Activated CD4-positive, alpha-beta T cell treated with anti-CD3 and anti-CD28 coated beads, Interleukin-2, amount 50 U/mL, for 1 hour (primary cell): ENCODE results near the gene EPM2AIP1.
"Not testable (repeated sequence)": the region's sequence is repeated elsewhere in the genome, so short reads cannot be mapped to it uniquely, and the experiment has no call there.

Experiments
- DNase-seq: peaks from one replicate; pipeline ENCODE4 v3.0.0-alpha.2; 2020

The EPM2AIP1 gene

DNA sequence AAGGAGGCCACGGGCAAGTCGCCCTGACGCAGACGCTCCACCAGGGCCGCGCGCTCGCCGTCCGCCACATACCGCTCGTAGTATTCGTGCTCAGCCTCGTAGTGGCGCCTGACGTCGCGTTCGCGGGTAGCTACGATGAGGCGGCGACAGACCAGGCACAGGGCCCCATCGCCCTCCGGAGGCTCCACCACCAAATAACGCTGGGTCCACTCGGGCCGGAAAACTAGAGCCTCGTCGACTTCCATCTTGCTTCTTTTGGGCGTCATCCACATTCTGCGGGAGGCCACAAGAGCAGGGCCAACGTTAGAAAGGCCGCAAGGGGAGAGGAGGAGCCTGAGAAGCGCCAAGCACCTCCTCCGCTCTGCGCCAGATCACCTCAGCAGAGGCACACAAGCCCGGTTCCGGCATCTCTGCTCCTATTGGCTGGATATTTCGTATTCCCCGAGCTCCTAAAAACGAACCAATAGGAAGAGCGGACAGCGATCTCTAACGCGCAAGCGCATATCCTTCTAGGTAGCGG lies at the start of gene EPM2AIP1:
Gene EPM2AIP1 (minus strand): TSS at position 326 of the 520 bp plus-strand sequence. CDS start 54 bp downstream, at position 272.
- DNase-seq, result no peak

DNA sequence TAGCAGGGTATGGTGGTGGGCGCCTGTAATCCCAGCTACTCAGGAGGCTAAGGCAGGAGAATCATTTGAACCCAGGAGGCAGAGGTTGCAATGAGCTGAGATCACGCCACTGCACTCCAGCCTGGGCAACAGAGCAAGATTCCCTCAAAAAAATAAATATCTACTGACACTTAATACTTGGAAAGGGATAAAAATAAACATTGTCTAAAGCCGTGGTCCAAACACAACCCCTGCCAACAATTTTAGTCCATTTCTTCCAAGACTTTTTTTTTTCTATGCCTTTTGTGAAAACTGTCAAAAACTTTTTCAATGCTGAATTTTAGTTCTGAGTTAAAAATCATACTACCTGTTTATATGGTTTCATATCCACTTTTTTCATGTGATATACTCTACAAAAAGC lies 49.8 kb upstream of the EPM2AIP1 start:
- DNase-seq, result not testable (repeated sequence)

DNA sequence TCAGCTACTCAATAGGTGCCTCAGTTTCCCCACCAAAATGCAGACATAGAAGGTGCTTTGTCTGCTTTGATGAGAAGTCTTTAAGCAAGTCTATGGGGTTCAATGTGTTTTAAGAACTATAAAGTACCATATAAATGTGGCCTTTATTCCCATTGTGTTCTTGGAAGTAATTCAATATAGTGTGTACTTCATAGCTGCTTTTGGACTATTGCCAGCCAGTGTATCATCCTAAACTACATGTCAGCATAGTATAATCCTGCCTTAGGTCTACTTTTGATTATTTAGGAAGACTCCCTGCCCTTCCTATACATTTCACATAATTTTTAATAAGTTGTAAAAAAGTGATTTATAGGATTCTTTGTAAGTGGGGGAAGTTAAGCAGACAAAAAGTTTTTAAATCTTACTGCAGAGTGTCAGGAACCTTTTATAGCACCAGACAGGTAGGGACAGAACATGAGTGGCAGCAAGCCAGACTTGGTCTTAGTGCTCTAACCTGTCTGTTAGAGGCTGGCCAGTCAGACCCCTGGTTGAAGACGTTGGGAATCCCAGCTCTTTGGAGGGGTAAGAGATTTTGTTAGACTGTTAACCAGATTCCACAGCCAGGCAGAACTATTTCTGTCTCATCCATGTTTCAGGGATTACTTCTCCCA lies 48.7 kb upstream of the EPM2AIP1 start:
- no peak for DNase-seq

DNA sequence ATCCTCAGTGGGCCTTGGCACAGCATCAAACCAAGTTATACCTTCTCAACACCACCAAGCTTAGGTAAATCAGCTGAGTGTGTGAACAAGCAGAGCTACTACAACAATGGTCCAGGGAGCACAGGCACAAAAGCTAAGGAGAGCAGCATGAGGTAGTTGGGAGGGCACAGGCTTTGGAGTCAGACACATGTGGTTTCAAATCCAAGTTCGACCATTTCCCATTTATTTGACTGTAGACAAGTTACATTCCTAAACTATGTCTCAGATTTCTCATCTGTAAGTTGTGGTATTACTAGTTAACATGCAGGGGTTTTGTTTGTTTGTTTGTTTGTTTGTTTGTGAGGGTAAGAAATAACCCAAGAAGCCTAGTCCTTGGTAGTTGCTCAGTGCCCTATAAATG lies 47.3 kb upstream of the EPM2AIP1 start:
- DNase-seq, result no peak

- DNase-seq, result no peak
Measured at GRCh38 chr3:37039161-37039846, 46.4 kb upstream of the EPM2AIP1 start.

- no peak for DNase-seq
Measured at GRCh38 chr3:37037352-37037751, 44.4 kb upstream of the EPM2AIP1 start.

- no peak for DNase-seq
Measured at GRCh38 chr3:37032961-37033360, 40.0 kb upstream of the EPM2AIP1 start.

- no peak for DNase-seq
Measured at GRCh38 chr3:37031096-37031682, 38.3 kb upstream of the EPM2AIP1 start.

DNA sequence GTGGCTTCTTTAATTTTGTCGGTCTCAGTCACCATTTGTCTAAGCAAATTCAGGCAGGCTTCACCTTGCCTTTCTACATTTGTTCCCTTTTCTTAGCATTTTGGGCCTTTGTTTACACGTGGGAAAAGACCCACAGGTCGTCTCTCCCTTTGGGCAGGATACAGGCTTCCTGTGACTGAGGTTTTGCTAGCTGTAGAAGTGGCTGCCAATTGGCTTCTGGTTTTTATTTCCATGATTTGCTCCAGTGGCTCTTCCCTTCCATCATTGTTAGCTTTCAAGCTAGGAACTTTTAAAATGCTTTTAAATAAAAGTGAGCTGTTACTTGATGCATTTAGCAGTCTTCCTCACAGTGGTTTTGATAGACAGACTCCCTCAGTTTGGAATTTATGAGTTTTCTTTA lies 37.7 kb upstream of the EPM2AIP1 start:
- DNase-seq, result no peak

DNA sequence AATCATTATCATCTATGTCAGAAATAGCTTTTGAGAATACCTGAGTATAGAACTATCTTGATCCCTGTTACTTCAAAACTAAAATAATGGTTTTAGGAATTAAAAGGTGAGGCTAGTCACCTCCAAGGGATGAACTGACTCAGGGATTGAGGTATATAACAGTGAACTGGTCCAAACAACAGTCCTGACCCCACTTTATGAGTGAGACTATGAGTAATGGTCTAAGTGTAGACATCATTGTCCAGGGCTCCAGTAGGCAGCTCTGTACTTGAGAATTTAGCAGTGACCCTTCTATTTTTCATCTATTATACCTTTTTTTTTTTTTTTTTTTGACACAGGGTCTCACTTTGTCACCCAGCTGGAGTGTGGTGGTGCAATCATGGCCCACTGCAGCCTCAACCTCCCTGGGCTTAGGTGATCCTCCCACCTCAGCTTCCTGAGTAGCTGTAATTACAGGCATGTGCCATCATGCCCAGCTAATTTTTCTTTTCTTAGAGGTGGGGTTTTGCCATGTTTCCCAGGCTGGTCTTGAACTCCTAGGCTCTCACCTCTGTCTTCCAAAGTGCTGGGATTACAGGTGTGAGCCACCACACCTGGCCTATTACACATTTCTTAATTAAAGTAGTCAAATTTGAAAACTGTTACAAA lies 36.7 kb upstream of the EPM2AIP1 start:
- no peak for DNase-seq

DNA sequence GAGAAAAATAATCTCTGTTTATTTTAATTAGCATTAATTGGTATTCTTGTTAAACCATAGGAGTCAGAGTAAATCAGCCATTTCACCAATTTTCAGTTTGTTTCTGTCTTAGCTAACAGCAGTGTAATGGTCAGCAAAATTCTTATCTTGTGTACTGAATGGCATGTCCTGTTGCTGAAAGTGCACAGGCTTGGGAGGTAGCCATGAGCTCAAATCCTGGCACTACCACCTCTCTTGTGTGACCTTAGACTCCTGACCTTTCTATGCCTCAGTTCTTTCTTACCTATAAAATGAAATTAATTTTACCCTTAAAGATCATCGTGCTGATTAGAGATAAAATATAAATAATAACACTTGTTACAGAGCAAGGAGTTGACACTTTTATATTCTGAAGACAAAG lies 36.2 kb upstream of the EPM2AIP1 start:
- no peak for DNase-seq

DNA sequence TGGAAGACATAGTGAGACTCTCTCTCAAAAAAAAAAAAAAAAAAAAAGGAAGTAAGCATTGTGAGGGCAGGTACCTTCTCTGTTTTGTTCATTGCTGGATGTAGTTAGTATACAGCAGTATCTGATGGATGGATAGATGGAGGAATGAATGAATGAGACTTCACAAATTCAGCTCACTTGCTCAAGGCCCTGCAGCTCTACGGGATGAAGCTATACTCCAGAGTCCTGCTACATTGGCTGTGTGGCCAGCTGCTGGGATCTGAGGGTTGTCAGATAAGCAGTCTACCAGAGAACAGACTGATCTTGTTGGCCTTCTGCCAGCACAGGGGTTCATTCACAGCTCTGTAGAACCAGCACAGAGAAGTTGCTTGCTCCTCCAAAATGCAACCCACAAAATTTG lies 35.4 kb upstream of the EPM2AIP1 start:
- DNase-seq, result no peak

- no peak for DNase-seq
Measured at GRCh38 chr3:37026851-37027250, 33.9 kb upstream of the EPM2AIP1 start.

DNA sequence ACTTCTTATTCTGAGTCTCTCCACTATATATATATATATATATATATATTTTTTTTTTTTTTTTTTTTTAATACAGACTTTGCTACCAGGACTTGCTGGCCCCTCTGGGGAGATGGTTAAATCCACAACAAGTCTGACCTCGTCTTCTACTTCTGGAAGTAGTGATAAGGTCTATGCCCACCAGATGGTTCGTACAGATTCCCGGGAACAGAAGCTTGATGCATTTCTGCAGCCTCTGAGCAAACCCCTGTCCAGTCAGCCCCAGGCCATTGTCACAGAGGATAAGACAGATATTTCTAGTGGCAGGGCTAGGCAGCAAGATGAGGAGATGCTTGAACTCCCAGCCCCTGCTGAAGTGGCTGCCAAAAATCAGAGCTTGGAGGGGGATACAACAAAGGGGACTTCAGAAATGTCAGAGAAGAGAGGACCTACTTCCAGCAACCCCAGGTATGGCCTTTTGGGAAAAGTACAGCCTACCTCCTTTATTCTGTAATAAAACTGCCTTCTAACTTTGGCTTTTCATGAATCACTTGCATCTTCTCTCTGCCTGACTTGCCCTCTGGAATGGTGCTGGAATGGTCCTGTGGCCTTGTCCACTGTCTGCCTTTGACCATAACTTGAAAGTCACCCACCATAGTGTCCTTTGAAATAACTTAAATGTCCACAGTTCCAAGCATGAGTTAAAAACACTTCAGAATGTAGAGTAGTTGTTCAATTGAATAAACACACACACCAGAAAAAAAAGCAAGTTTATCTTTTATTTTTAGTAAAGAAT lies 32.8 kb upstream of the EPM2AIP1 start:
- no peak for DNase-seq

DNA sequence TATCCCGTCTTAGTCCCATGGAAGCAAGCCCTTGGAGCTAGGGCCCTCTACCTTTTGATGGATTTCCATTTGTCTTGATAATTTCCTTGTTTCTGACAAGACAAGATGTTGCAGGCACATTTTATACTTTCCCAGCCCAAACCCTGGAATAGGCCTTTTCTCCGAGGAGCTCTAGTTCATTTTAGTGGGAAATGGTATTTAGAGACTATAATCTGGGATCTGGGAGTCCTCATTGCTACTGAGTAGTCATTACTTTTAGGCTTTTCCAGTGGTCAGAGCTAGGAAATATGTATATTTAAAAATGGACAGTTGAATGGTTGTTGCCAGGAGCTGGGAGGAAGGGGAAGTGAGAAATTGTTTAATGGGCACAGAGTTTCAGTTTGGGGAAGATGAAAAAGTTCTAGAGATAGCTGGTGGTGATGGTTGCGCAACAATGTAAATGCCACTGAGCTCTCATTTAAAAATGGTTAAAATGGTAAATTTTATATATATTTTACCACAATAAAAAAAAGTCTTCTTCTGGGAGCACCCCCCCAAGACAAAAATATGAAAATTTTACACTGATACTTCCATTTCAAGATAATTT lies 32.0 kb upstream of the EPM2AIP1 start:
- DNase-seq, result no peak

- DNase-seq, result no peak
Measured at GRCh38 chr3:37024092-37024491, 31.2 kb upstream of the EPM2AIP1 start.

GRCh38 chr3:37017683-37018082 lies 24.8 kb upstream of the EPM2AIP1 start:
- DNase-seq, result no peak

DNA sequence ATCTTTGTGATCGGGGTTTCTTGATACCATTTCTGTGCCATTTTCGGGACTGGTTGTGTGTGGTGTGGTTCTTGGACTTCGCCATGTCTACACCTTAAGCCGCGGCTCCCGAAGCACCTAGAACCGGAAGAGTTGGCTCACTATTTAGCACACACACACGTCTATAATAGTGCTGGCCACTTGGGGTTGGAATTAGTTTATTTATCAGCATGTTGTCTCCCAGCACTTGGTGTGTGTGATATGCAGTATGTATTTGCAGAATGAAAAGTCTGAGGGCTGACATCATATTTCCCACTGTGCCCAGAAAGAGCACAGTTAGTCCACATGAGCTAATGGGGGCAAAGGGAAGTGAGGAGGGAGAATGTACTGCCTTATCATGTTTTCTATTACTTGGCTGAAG lies 24.0 kb upstream of the EPM2AIP1 start:
- no peak for DNase-seq

GRCh38 chr3:37015642-37016041 lies 22.7 kb upstream of the EPM2AIP1 start:
- DNase-seq, result no peak

GRCh38 chr3:37014620-37015019 lies 21.7 kb upstream of the EPM2AIP1 start:
- no peak for DNase-seq

DNA sequence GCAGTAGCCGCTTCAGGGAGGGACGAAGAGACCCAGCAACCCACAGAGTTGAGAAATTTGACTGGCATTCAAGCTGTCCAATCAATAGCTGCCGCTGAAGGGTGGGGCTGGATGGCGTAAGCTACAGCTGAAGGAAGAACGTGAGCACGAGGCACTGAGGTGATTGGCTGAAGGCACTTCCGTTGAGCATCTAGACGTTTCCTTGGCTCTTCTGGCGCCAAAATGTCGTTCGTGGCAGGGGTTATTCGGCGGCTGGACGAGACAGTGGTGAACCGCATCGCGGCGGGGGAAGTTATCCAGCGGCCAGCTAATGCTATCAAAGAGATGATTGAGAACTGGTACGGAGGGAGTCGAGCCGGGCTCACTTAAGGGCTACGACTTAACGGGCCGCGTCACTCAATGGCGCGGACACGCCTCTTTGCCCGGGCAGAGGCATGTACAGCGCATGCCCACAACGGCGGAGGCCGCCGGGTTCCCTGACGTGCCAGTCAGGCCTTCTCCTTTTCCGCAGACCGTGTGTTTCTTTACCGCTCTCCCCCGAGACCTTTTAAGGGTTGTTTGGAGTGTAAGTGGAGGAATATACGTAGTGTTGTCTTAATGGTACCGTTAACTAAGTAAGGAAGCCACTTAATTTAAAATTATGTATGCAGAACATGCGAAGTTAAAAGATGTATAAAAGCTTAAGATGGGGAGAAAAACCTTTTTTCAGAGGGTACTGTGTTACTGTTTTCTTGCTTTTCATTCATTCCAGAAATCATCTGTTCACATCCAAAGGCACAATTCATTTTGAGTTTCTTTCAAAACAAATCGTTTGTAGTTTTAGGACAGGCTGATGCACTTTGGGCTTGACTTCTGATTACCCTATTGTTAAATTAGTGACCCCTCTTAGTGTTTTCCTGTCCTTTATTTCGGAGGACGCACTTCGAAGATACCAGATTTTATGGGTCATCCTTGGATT lies 674 bp upstream of the EPM2AIP1 start, which contains the start of gene MLH1:
Gene MLH1 (plus strand): TSS at position 193 of the 958 bp plus-strand sequence. CDS start 30 bp downstream, at position 223.
- DNase-seq, result peak; percentile 97
